Activated naive CD4-positive, alpha-beta T cell treated with anti-CD3 and anti-CD28 coated beads, Interleukin-2, amount 50 U/mL, for 24 hours (primary cell): Measurements from ENCODE around the gene FOXA2.

Experiments used
- H3K27ac Mint-ChIP-seq: one replicate; pipeline ENCODE4 v1.8.0; 2021; ENCODE audit warnings: mild to moderate bottlenecking, mixed read lengths
- H3K27me3 Mint-ChIP-seq: one replicate; pipeline ENCODE4 v1.8.0; 2021; ENCODE audit warnings: mixed read lengths
- H3K36me3 Mint-ChIP-seq: one replicate; pipeline ENCODE4 v1.8.0; 2021; ENCODE audit warnings: mixed read lengths
- H3K4me1 Mint-ChIP-seq: one replicate; pipeline ENCODE4 v1.8.0; 2021; ENCODE audit warnings: mixed read lengths
- H3K4me3 Mint-ChIP-seq: one replicate; pipeline ENCODE4 v1.8.0; 2021; ENCODE audit warnings: mild to moderate bottlenecking, mixed read lengths
- H3K9me3 Mint-ChIP-seq: one replicate; pipeline ENCODE4 v1.8.0; 2021; ENCODE audit warnings: mixed read lengths

The FOXA2 gene

DNA sequence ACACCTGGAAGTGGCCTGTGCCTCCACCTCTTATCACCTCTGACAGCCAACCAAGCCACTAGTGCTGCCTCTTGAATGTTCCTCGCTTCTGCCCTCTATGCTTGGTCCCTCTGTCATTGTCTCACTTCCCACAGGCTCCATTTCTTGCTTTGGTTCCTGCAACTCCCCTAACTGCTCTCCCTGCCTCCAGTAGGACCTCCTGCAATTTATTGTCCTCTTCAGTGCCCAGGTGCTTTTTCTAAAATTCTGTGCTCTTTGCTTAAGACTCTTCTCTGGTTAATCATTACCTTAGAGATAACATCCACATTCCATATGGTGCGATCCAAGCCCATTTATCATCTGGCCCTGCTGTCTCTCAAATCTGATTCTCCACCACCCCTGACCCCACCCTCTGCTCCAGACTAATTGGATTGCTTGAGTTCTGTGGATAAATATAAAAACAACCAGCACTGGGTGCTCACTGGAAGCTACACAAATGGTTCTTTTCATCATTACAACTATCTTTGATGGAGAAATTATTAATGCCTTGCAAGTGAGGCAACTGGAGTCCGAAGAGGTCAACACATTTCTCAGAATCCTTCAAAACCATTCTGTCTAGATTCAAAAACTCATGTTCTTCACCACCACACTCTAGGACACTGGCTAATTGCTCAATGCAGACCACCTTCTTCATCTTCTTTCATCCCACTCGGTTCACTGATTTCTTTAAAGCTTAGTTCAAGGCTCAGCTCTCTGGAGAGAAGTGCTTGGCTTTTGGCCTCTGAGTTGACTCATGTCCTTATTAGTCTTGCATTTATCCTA is 47.2 kb downstream of the FOXA2 start:
- H3K4me3 Mint-ChIP-seq, result no peak overlapping the region
- no peaks in the 10 kb centered on the region for H3K36me3 Mint-ChIP-seq
- H3K27ac Mint-ChIP-seq, result no peak overlapping the region
- H3K9me3 Mint-ChIP-seq, result peaks cover 7% of the 10 kb centered on the region
- peaks cover 2% of the 10 kb centered on the region for H3K27me3 Mint-ChIP-seq
- no peaks in the 10 kb centered on the region for H3K4me1 Mint-ChIP-seq

DNA sequence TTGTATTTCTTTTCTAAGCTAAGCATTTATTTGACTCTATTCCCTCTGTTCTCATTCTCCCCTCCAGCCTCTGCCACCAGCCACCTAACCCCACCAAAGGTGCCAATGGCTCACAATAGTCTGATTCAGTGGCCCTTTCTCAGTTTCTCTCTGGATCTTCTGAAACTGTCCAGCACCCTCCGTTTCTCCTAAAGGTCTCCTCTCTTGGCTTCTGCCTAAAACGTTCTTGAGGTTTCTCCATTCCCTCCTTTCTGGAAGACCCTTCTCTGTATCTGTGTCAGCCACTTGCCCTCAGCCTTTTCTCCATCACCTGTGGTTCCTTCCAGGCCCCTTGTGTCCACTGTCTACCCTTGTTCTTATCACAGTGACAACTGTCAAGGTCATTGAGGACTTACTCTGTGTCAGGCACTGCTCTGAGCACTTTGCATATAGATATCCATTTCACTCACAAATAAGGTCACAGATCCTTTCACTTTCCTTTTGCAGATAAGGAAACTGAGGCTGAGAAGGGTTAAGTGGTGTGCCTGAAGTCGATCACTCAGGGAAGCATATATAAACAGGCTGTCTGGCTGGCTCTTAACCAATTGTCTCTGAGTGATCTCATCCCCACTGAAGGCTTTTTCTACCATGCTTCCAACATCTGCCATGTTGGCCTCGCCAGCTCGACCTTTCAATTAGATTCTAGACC is 48.1 kb downstream of the FOXA2 start:
- peaks cover 2% of the 10 kb centered on the region for H3K27me3 Mint-ChIP-seq
- no peaks in the 10 kb centered on the region for H3K36me3 Mint-ChIP-seq
- H3K27ac Mint-ChIP-seq, result no peak overlapping the region
- peaks cover 7% of the 10 kb centered on the region for H3K9me3 Mint-ChIP-seq
- H3K4me1 Mint-ChIP-seq, result no peaks in the 10 kb centered on the region
- H3K4me3 Mint-ChIP-seq, result no peak overlapping the region

DNA sequence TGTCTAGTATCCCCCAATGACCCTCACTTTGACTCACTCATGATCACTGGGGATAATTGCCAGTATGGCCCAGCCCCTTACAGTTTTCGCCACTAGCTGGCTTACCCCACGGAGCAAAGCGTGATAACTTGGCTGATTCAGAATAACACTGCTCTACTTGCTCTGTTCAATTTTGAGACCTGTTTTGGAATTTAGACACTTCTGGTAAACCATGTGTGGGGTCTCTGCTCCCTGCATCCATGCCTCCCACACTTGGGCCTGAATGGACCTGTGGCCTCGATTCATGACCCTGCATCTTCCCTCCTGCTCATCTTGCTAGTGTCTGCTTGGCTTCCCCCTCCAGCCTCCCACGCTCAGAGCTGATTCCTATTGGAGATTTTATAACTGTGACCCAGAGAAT is 48.9 kb downstream of the FOXA2 start:
- Mint-ChIP-seq H3K36me3 (no peaks in the 10 kb centered on the region), H3K4me1 (no peaks in the 10 kb centered on the region), H3K9me3 (peaks cover 13% of the 10 kb centered on the region), H3K4me3 (no peak overlapping the region), H3K27ac (no peak overlapping the region), H3K27me3 (peaks cover 2% of the 10 kb centered on the region)

DNA sequence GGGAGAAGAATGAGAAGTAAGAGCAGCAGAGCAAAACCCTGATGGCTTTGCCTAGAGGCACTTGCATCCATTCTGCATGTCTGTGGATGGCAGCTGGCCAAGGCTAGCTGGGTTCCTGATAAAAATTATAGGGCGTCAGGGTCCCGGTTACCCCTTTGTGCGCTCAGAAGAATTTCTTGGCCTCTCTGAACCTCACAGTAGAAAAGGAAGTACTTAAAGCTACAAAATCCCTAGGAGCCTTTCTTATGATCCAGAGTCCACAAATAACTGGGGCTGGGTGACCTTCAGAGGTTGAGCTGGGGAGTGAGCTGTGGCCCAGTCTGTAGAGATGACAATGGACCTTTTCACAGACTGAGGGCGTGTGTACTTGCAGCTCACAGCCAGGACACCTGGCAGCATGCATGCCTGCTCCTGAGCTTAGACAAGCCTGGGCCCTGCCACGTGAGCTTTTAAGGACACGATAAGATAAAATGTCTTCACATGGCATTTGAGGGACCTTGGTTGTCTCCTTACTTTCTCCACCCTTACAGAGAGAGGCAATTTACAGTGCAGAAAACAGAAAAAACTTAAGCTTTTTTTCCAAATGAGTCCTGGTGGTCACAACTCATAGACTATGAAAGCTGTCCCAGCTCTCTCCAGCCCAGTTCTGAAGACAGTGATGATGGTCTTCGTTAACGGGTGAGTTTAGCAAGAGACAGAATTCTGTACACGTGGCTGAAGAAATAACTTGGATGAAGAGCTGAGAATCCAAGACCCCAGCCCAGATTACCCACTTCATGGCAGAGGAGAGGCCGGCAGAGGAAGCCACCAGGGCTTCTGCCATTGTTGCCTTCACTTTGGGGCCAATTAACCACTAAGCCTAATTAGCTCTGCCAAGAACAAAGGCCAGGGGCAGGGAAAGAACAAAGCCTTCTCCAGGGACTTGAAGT is 50.3 kb downstream of the FOXA2 start:
- Mint-ChIP-seq H3K4me1 (no peaks in the 10 kb centered on the region), H3K9me3 (peaks cover 14% of the 10 kb centered on the region), H3K27ac (no peak overlapping the region), H3K36me3 (no peaks in the 10 kb centered on the region), H3K4me3 (no peak overlapping the region), H3K27me3 (peaks cover 2% of the 10 kb centered on the region)

DNA sequence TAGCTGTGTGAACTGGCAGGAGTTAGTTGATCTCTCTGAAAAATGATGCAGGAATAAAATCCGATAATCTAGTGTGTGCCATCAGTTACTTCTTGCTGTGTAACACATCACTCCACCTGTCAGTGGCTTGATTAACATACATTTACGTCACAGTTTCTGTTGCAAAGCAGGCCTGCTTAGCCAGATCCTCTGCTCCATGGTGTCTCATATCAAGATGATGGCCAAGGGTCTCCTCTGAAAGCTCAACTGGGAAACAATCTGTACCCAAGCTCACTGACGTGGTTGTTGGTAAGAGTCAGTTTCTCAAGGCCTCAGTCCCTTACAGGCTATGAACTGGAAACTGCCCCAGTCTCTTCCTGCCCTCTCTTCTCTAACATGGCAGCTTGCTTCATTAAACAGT is 51.8 kb downstream of the FOXA2 start:
- Mint-ChIP-seq H3K36me3 (no peaks in the 10 kb centered on the region), H3K4me3 (no peak overlapping the region), H3K4me1 (no peaks in the 10 kb centered on the region), H3K9me3 (peaks cover 10% of the 10 kb centered on the region), H3K27me3 (peaks cover 2% of the 10 kb centered on the region), H3K27ac (no peak overlapping the region)

DNA sequence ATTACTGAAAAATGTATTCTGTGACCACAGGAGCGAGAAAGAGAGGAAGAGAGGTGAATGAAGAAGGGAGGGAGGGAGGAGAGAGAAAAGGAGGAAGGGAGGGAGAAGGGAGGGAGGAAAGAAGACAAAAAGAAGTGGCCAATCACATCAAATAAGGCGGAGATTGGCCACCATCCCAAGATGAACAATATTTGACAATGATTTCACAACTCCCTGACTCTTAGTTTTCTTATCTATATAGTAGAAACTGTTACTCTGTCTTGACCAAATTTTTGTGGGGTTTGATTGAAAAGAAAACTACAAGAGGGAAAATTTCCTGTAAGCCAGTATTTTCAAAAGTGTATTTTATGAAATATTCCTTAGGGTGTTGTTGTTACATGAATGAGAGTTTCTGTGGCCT is 52.6 kb downstream of the FOXA2 start:
- Mint-ChIP-seq H3K4me1 (no peaks in the 10 kb centered on the region), H3K36me3 (no peaks in the 10 kb centered on the region), H3K4me3 (no peak overlapping the region), H3K9me3 (peaks cover 10% of the 10 kb centered on the region), H3K27ac (no peak overlapping the region), H3K27me3 (peaks cover 2% of the 10 kb centered on the region)

DNA sequence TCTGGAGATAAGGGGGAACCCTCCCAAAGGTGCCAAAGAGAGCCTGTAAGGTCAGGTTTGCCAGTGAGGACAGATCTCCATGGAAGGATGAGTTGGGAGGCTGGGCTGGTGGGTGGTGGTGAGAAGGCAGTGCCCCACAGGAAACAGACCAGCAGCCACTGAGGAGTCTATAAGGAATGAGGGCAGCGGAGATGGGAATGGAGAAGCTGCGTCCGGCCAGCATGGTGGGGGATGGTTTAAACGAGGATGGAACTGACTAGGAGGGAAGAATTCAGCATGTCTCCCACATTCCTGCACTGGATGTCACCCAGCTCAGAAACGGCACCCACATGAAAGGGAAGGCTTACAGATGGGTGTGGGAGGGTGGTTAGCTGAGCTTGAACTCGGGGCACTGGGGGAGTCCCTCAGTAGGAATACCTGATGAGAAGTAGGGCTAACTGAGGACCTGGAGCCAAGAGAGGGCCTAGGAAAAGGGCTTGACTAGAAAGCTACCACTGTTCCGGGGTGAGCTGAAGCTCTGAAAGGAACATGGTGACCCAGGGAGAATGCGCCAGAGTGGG is 53.2 kb downstream of the FOXA2 start:
- Mint-ChIP-seq H3K4me1 (no peaks in the 10 kb centered on the region), H3K27me3 (peaks cover 2% of the 10 kb centered on the region), H3K4me3 (no peak overlapping the region), H3K9me3 (peaks cover 10% of the 10 kb centered on the region), H3K36me3 (no peaks in the 10 kb centered on the region), H3K27ac (no peak overlapping the region)
